ENCODE data around the gene ARHGAP28.

GRCh38 chr18:6778459-6779247 is 49.1 kb downstream of the ARHGAP28 start:
- TF ChIP-seq EZH2 (IDR thresholded peaks at IDR 0.05; ENCODE audit: insufficient read depth, poor library complexity, severe bottlenecking), result no peak
- TF ChIP-seq EZH2phosphoT487 (IDR thresholded peaks at IDR 0.05; ENCODE audit: insufficient read depth, low read depth), result no peak

All from GM23248 (cell line).